Right atrium auricular region (tissue), 2 donors: Measurements from ENCODE around the gene ZNF584. TPM values are rescaled to one million over a fixed set of nuclear protein-coding genes. Genes with fewer than 3 reads are reported as not detected.
A peak's percentile ranks its signal among the peaks of the same experiment; 100 is the strongest.

Experiments
- DNase-seq: peaks from one replicate; pipeline ENCODE4 v3.0.0-alpha.2; 2019; ENCODE audit warnings: low spot score
- H3K27ac ChIP-seq, 2 donors: fragments of 200-600 bp; sonication (generic); 1 replicate in 1 of 2; 2 replicates in 1 of 2; pipeline ENCODE4 v1.5.1; 2016 to 2019
- H3K27me3 ChIP-seq, 2 donors: fragments of 200-600 bp; sonication (generic); one replicate each; pipeline versions ENCODE4 v1.5.1 to v1.6.0; 2017 to 2019
- H3K36me3 ChIP-seq: fragments of 200-600 bp; sonication (generic); one replicate; pipeline ENCODE4 v1.5.1; 2016
- H3K4me1 ChIP-seq, 2 donors: fragments of 200-600 bp; sonication (generic); one replicate each; pipeline versions ENCODE4 v1.5.1 to v1.6.0; 2017 to 2019
- H3K4me3 ChIP-seq, 2 donors: fragments of 200-600 bp; sonication (generic); 1 replicate in 1 of 2; 2 replicates in 1 of 2; pipeline ENCODE4 v1.5.1; 2017 to 2019; ENCODE audit warnings: mild to moderate bottlenecking in 1 of 2, moderate library complexity in 1 of 2
- H3K9me3 ChIP-seq, 2 donors: fragments of 200-600 bp; sonication (generic); one replicate each; pipeline ENCODE4 v1.5.1; 2019
- CTCF ChIP-seq, 2 donors: fragments of 200-600 bp; sonication (generic); IDR thresholded peaks; one replicate each; pipeline ENCODE4 v1.5.1; 2019; ENCODE audit warnings: antibody characterized with exemption in 2 of 2
- total RNA-seq, 2 donors: library from RNA; depleted of rRNA; stranded (reverse); fragments of >200 nt; gene quantifications; one replicate each; pipeline ENCODE4 v1.1.0, GENCODE V29; 2016

Gene ZNF584
- total RNA-seq, 2 donors from 2014 or later: 17.4 to 18.5 TPM

- no peaks in the 10 kb centered on the region for H3K27me3 ChIP-seq
- DNase-seq: no peak
- H3K4me1 ChIP-seq: peaks cover 0 to 11% of the 10 kb centered on the region in 2 donors
- H3K9me3 ChIP-seq: peaks cover 0 to 6% of the 10 kb centered on the region in 2 donors
- H3K27ac ChIP-seq: peak overlapping the region in 1 of 2 donors; percentile 75
- no peaks in the 10 kb centered on the region for H3K36me3 ChIP-seq
- TF ChIP-seq CTCF (IDR thresholded peaks at IDR 0.05): no peak
- peak overlapping the region; percentile 65 to 95 for H3K4me3 ChIP-seq
These were observed 42.5 kb downstream of the ZNF584 start for GRCh38 chr19:58450856-58451357.

GRCh38 chr19:58451358-58452101 is 43.1 kb downstream of the ZNF584 start, which contains the start of gene ZNF324B:
Gene ZNF324B, plus strand, starts transcription at chr19:58451622. Its CDS starts 2,080 bp downstream, at chr19:58453702.
- no peaks in the 10 kb centered on the region for H3K27me3 ChIP-seq
- no peak for TF ChIP-seq CTCF (IDR thresholded peaks at IDR 0.05)
- H3K4me1 ChIP-seq: peaks cover 0 to 11% of the 10 kb centered on the region in 2 donors
- peak within 1 kb of the TSS; percentile 65 to 95 for H3K4me3 ChIP-seq
- peaks cover 5% of the 10 kb centered on the region for H3K36me3 ChIP-seq
- peak within 1 kb of the TSS; percentile 55 to 75 for H3K27ac ChIP-seq
- peak; percentile 96 for DNase-seq
- H3K9me3 ChIP-seq: peaks cover 0 to 6% of the 10 kb centered on the region in 2 donors

- no peak overlapping the region for H3K4me3 ChIP-seq
These were observed 45.3 kb downstream of the ZNF584 start for GRCh38 chr19:58453743-58454142.

GRCh38 chr19:58455306-58455705 is 46.9 kb downstream of the ZNF584 start:
- H3K4me3 ChIP-seq: no peak overlapping the region
- DNase-seq: no peak

More at GRCh38 chr19:58453743-58454142, 45.3 kb downstream of the ZNF584 start:
- DNase-seq: no peak
- H3K36me3 ChIP-seq: peaks cover 8% of the 10 kb centered on the region
- no peaks in the 10 kb centered on the region for H3K27me3 ChIP-seq
- no peak overlapping the region for H3K27ac ChIP-seq
- peaks cover 0 to 11% of the 10 kb centered on the region in 2 donors for H3K4me1 ChIP-seq
- no peak for TF ChIP-seq CTCF (IDR thresholded peaks at IDR 0.05)
- H3K9me3 ChIP-seq: peaks cover 0 to 4% of the 10 kb centered on the region in 2 donors

GRCh38 chr19:58456111-58456510 is 47.7 kb downstream of the ZNF584 start:
- Histone ChIP-seq H3K27me3 (no peaks in the 10 kb centered on the region), H3K4me3 (no peak overlapping the region), H3K9me3 (no peaks in the 10 kb centered on the region), H3K27ac (no peak overlapping the region), H3K36me3 (peaks cover 8% of the 10 kb centered on the region), H3K4me1 (peaks cover 0 to 8% of the 10 kb centered on the region in 2 donors)
- DNase-seq: no peak
- no peak for TF ChIP-seq CTCF (IDR thresholded peaks at IDR 0.05)

More at GRCh38 chr19:58455306-58455705, 46.9 kb downstream of the ZNF584 start:
- no peak for TF ChIP-seq CTCF (IDR thresholded peaks at IDR 0.05)
- H3K4me1 ChIP-seq: peaks cover 0 to 11% of the 10 kb centered on the region in 2 donors
- peaks cover 8% of the 10 kb centered on the region for H3K36me3 ChIP-seq
- no peaks in the 10 kb centered on the region for H3K9me3 ChIP-seq
- no peak overlapping the region for H3K27ac ChIP-seq
- H3K27me3 ChIP-seq: no peaks in the 10 kb centered on the region
